Thyroid gland (tissue), 4 donors: ENCODE measurements around the gene TSSK1B.

ENCODE experiments used
- POLR2A ChIP-seq, 2 donors: fragments of 450-650 bp; IDR thresholded peaks; one replicate each; pipeline ENCODE4 v1.6.1; 2017; ENCODE audit warnings: antibody characterized with exemption in 2 of 2, mild to moderate bottlenecking in 2 of 2, moderate library complexity in 1 of 2
- TF ChIP-seq, protein P1 (sequence below), 6 experiments: fragments of 200-600 bp in 3 of 6; fragments of 450-650 bp in 3 of 6; sonication (generic) in 3 of 6; IDR thresholded peaks; one replicate each; pipeline ENCODE4 v1.5.1; 2016 to 2019; ENCODE audit warnings: antibody characterized with exemption in 6 of 6, mild to moderate bottlenecking in 2 of 6, inconsistent platforms in 1 of 6, moderate library complexity in 1 of 6

DNA sequence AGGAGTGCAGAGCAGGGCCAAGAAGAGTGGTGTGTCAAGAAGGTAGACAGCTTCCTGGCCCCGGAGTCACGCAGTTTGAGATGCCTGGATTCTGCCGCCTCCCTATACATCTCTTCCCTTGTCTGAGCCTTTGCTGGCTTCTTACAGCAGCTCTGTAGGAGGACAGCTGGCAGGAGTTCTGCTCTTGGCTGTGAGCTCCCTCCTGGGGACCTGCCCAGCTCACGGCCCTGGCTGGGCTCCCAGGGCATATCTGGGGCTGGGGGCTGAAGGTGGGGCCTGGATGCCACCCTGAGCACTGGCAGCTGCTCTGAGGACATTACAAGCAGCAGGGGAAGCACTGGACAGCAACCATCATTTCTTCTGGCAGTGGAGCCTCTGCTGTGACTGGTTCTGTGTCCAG lies 786 bp upstream of the TSSK1B start:
- TF ChIP-seq, protein P1, sequence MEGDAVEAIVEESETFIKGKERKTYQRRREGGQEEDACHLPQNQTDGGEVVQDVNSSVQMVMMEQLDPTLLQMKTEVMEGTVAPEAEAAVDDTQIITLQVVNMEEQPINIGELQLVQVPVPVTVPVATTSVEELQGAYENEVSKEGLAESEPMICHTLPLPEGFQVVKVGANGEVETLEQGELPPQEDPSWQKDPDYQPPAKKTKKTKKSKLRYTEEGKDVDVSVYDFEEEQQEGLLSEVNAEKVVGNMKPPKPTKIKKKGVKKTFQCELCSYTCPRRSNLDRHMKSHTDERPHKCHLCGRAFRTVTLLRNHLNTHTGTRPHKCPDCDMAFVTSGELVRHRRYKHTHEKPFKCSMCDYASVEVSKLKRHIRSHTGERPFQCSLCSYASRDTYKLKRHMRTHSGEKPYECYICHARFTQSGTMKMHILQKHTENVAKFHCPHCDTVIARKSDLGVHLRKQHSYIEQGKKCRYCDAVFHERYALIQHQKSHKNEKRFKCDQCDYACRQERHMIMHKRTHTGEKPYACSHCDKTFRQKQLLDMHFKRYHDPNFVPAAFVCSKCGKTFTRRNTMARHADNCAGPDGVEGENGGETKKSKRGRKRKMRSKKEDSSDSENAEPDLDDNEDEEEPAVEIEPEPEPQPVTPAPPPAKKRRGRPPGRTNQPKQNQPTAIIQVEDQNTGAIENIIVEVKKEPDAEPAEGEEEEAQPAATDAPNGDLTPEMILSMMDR (IDR thresholded peaks at IDR 0.05) = no peak
- no peak for TF ChIP-seq POLR2A (IDR thresholded peaks at IDR 0.05)
